IPS DF 19.7 (cell line): ENCODE results near the gene PIAS4.

Experiments
- DNase-seq: peaks from one replicate; pipeline ENCODE4 v3.0.0-alpha.2; 2013; ENCODE audit warnings: low read depth, low spot score

PIAS4 gene

GRCh38 chr19:3977242-3978143, 30.0 kb upstream of the PIAS4 start:
- DNase-seq = no peak

GRCh38 chr19:3978145-3978544, 29.4 kb upstream of the PIAS4 start:
- DNase-seq = no peak

- no peak for DNase-seq
Observed at GRCh38 chr19:3979289-3979673, 28.3 kb upstream of the PIAS4 start.

- no peak for DNase-seq
Observed at GRCh38 chr19:3979674-3980352, 27.7 kb upstream of the PIAS4 start.

GRCh38 chr19:3980353-3981251, 26.9 kb upstream of the PIAS4 start:
- DNase-seq = no peak

- no peak for DNase-seq
Observed at GRCh38 chr19:3981373-3981735, 26.2 kb upstream of the PIAS4 start.

- no peak for DNase-seq
Observed at GRCh38 chr19:3981736-3982681, 25.5 kb upstream of the PIAS4 start.

GRCh38 chr19:3982701-3983541, 24.6 kb upstream of the PIAS4 start:
- DNase-seq = no peak

GRCh38 chr19:3983542-3983914, 24.0 kb upstream of the PIAS4 start:
- DNase-seq = no peak

GRCh38 chr19:3983936-3984583, 23.5 kb upstream of the PIAS4 start:
- no peak for DNase-seq

- DNase-seq = no peak
Observed at GRCh38 chr19:3984584-3984907, 23.0 kb upstream of the PIAS4 start.

- DNase-seq = no peak
Observed at GRCh38 chr19:3984908-3985642, 22.5 kb upstream of the PIAS4 start, which contains the start of gene EEF2. Gene EEF2 (minus strand): TSS chr19:3985463. CDS start chr19:3985380, 83 bp downstream.

GRCh38 chr19:3985643-3986259, 21.8 kb upstream of the PIAS4 start:
- no peak for DNase-seq

- no peak for DNase-seq
Observed at GRCh38 chr19:3986260-3987041, 21.1 kb upstream of the PIAS4 start.

GRCh38 chr19:3987619-3988371, 19.7 kb upstream of the PIAS4 start:
- no peak for DNase-seq

- no peak for DNase-seq
Observed at GRCh38 chr19:3990815-3991117, 16.8 kb upstream of the PIAS4 start.

GRCh38 chr19:3995607-3996006, 11.9 kb upstream of the PIAS4 start:
- DNase-seq = no peak
